Duodenal mucosa (tissue), 2 donors: ENCODE measurements around the gene HEXIM1.

Source experiments
- H3K27ac ChIP-seq: one replicate; pipeline ENCODE4 v1.7.0; 2013; ENCODE audit warnings: low read depth, low read length
- H3K27me3 ChIP-seq, 2 donors: one replicate each; pipeline ENCODE4 v1.7.0; 2013; ENCODE audit warnings: low read length in 2 of 2, control low read depth in 1 of 2; ENCODE audit not compliant: insufficient read depth in 2 of 2, control insufficient read depth in 1 of 2
- H3K36me3 ChIP-seq, 2 donors: one replicate each; pipeline ENCODE4 v1.7.0; 2013; ENCODE audit warnings: low read length in 2 of 2, control low read depth in 1 of 2; ENCODE audit not compliant: insufficient read depth in 2 of 2, control insufficient read depth in 1 of 2
- H3K4me1 ChIP-seq, 2 donors: one replicate each; pipeline ENCODE4 v1.7.0; 2013; ENCODE audit warnings: low read length in 2 of 2, control low read depth in 1 of 2; ENCODE audit not compliant: insufficient read depth in 2 of 2, control insufficient read depth in 1 of 2
- H3K4me3 ChIP-seq, 2 donors: one replicate each; pipeline ENCODE4 v1.7.0; 2013; ENCODE audit warnings: low read length in 2 of 2, low read depth in 1 of 2
- H3K9ac ChIP-seq, 2 donors: one replicate each; pipeline ENCODE4 v1.7.0; 2013; ENCODE audit warnings: low read length in 2 of 2, low read depth in 1 of 2
- H3K9me3 ChIP-seq, 2 donors: one replicate each; pipeline ENCODE4 v1.7.0; 2013; ENCODE audit warnings: low read length in 2 of 2, control low read depth in 1 of 2; ENCODE audit not compliant: control insufficient read depth in 1 of 2

The HEXIM1 gene

DNA sequence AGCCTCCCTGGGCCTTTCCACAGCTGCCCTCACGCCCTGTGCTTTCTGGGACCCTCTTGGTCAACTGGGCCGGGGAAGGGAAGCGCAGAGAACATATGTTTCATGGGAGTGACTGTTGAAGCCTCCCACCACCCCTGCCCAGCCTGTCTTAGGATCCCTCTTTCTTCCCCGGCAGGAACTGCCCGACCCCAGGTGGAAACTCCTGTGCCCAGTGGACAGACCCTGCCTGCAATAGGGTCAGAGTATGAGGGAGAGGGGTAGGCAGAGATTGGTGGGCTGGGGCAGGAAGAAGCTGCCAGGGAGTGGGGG lies 23.9 kb downstream of the HEXIM1 start:
- no peaks in the 10 kb centered on the region for H3K27me3 ChIP-seq
- H3K9ac ChIP-seq, result peak overlapping the region; percentile 54 to 55
- H3K27ac ChIP-seq, result peak overlapping the region; percentile 63
- H3K4me1 ChIP-seq, result peaks cover 26 to 40% of the 10 kb centered on the region in 2 donors
- H3K36me3 ChIP-seq, result no peaks in the 10 kb centered on the region
- H3K4me3 ChIP-seq, result peak overlapping the region; percentile 59 to 60
- no peaks in the 10 kb centered on the region for H3K9me3 ChIP-seq

DNA sequence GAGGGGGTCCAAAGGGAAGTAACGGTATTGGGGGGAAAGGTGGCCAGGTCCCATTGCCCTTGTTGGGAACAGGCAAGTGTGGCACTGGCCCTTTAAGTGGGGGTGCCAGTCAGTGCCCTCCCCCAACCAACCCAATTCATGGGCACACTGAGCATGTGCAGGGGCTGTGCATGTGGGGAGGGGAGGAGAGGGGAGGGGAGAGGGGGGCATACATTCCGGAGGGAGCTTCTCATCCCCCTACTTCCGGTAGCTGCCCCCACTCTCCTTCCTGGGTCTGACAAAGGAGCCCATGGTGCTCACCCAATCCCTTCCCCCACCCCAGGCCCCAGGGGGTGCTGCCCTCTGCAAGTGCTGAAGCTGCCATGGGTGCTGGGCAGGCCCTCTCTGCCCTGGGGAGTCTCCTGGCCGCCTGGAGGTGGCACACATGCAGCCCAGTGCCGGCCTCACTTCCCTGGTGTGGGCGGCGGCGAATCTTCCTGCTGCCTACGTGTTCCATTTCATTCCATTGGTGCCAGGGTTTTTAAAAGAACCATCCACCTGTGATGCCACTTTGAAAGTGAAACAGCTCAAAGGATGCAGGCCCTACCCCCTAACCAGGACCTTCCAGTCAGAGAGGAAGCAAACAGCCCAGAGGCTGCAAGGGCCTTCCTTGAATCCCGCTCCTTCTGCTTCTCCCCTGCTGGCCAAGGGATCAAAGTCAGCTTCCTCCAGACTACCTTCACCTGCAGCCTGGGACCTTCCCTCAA lies 24.4 kb downstream of the HEXIM1 start:
- peak overlapping the region; percentile 63 for H3K27ac ChIP-seq
- H3K4me1 ChIP-seq, result peaks cover 26 to 40% of the 10 kb centered on the region in 2 donors
- no peaks in the 10 kb centered on the region for H3K9me3 ChIP-seq
- peak overlapping the region; percentile 55 to 66 for H3K9ac ChIP-seq
- no peaks in the 10 kb centered on the region for H3K36me3 ChIP-seq
- no peaks in the 10 kb centered on the region for H3K27me3 ChIP-seq
- peak overlapping the region; percentile 59 to 60 for H3K4me3 ChIP-seq

DNA sequence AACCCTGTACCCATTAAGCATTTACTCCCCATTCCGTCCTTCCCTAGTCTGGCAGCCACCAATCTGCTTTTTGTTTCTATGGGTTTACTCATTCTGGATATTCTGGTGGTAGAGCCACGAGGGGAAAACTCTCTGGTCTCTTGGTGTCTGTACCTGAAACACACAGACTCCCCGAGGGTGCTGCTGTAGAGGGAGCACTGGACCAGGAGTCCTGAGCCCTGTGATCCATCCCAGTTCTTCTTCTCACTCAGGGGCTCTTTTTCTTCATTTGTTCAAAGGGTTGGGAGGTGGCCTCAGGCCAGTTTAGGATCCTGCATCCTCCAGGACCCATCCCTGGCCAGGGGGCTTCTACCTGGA lies 27.5 kb downstream of the HEXIM1 start:
- no peaks in the 10 kb centered on the region for H3K27me3 ChIP-seq

DNA sequence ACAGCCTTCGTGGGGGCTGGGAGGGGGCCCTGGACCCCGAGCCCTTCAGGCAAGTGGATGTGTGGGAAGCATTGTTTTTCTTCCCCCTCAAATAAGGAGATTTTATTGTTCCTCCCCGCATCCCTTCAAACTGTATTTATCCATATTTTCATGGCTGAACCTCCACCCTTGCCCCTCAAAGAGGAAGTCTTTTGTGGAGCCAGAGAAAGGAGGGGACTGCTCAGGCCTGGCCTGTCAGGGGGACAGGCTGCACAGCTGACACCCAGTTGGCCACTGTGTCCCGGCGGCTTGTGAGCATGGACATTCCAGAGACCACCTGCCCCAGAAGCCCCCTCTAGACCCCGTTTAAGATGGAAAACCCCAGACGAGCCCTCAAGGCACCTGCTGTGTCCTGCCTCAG lies 29.3 kb downstream of the HEXIM1 start:
- H3K27me3 ChIP-seq, result no peaks in the 10 kb centered on the region
- H3K4me3 ChIP-seq, result no peak overlapping the region
- no peaks in the 10 kb centered on the region for H3K9me3 ChIP-seq
- H3K36me3 ChIP-seq, result no peaks in the 10 kb centered on the region
- no peak overlapping the region for H3K27ac ChIP-seq
- H3K4me1 ChIP-seq, result peaks cover 4 to 17% of the 10 kb centered on the region in 2 donors
- H3K9ac ChIP-seq, result no peak overlapping the region

More for the DNA sequence above, 27.5 kb downstream of the HEXIM1 start:
- Histone ChIP-seq H3K9me3 (no peaks in the 10 kb centered on the region), H3K4me1 (peaks cover 23 to 35% of the 10 kb centered on the region in 2 donors), H3K27ac (no peak overlapping the region), H3K9ac (no peak overlapping the region), H3K36me3 (no peaks in the 10 kb centered on the region), H3K4me3 (no peak overlapping the region)

DNA sequence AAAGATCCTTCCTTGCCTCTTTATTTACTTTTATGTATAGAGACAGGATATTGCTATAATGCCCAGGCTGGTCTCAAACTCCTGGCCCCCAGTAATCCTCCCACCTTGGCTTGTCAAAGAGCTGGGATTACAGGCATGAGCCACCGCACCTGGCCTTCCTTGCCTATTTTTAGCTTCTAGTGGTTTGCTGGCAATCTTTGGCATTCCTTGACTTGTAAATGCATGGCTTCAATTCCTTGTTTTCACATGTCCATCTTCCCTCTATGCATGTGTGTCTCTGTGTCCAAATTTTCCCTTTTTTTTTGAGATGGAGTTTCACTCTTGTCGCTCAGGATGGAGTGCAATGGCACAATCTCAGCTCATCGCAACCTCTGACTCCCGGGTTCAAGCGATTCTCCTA lies 35.9 kb downstream of the HEXIM1 start:
- Histone ChIP-seq H3K4me1 (no peaks in the 10 kb centered on the region), H3K27me3 (no peaks in the 10 kb centered on the region), H3K9me3 (no peaks in the 10 kb centered on the region), H3K36me3 (no peaks in the 10 kb centered on the region), H3K9ac (no peak overlapping the region), H3K27ac (no peak overlapping the region), H3K4me3 (no peak overlapping the region)

DNA sequence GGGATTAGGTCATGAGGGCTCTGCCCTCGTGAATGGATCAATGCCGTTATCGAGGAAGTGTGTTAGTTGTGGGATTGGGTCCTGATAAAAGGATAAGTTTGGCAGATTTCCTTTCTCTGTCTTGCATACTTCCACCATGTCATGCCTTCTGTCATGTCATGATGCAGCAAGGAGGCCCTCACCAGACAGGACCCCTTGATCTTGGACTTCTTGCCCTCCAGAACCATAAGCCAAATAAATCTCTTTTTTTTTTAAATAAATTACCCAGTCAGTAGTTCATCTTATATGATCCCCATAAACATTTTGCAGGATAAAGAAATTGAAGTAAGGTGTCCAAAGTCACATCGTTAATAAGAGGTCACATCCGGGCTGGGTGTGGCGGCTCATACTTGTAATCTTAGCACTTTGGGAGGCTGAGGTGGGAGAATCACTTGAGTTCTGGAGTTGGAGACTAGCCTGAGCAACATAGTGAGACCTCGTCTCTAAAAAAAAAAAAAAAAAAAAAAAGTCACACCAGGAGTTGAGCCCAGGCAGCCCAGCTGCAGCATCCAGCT lies 38.6 kb downstream of the HEXIM1 start:
- Histone ChIP-seq H3K4me1 (peaks cover 0 to 4% of the 10 kb centered on the region in 2 donors), H3K27me3 (no peaks in the 10 kb centered on the region), H3K36me3 (no peaks in the 10 kb centered on the region), H3K4me3 (no peak overlapping the region), H3K9ac (no peak overlapping the region), H3K9me3 (no peaks in the 10 kb centered on the region), H3K27ac (no peak overlapping the region)

DNA sequence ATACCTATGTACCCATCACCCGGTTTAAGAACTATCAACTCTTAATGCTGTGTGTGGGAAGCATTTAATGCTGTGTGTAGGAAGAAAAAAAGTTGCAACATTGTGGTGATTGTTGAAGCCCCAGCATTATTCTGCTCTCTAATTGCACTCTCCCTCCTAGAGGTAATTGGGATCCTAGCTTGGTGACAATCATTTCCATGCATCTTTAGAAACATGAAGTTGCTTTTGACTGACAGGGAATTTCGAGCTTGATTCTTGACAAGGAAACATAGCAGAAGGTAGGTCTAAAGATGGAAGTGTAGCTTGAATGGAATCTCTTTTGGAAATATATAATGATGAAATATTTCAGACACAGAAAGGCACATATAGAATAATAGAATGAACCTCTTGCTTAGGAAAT lies 40.7 kb downstream of the HEXIM1 start:
- H3K9ac ChIP-seq, result no peak overlapping the region
- no peak overlapping the region for H3K4me3 ChIP-seq
- H3K27me3 ChIP-seq, result no peaks in the 10 kb centered on the region
- no peaks in the 10 kb centered on the region for H3K36me3 ChIP-seq
- H3K9me3 ChIP-seq, result no peaks in the 10 kb centered on the region
- no peak overlapping the region for H3K27ac ChIP-seq
- H3K4me1 ChIP-seq, result peaks cover 0 to 4% of the 10 kb centered on the region in 2 donors

DNA sequence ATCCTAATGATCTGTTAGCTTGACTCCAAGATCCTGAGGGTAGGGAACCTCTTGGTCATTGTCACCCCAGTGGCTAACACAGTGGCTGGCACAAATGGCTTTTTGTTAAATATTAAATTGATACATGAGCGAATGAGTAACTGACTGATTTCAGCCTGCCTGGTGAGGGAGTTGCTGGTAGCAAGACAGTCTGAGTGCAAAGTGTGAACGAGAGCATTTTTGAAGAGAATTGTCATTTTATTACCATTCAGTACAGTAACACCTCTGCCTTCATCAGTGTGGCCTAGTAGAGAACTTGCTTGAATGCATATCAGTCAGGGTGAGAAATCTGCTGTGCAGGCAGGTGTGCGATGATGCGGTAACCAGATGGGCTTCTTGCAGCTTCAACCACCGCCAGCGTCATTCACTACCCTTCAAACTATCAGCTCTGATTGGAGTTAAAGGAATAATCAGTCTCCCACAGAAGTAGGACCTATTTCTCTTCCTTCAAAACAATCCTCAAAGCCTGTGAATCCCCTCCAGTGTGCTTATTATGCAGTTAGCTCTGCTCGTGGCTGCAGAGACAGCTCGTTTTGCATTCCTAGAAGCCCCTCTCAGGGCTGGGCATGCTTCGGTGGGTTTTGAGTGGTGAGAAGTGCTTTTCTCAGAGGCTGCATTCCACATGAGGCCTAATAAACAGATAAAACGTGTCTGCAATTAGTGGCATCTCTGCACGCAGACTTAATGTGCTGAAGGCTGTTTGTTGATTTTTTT lies 42.4 kb downstream of the HEXIM1 start:
- Histone ChIP-seq H3K9me3 (no peaks in the 10 kb centered on the region), H3K36me3 (no peaks in the 10 kb centered on the region), H3K27ac (no peak overlapping the region), H3K9ac (no peak overlapping the region), H3K4me1 (peaks cover 0 to 4% of the 10 kb centered on the region in 2 donors), H3K27me3 (no peaks in the 10 kb centered on the region), H3K4me3 (no peak overlapping the region)

DNA sequence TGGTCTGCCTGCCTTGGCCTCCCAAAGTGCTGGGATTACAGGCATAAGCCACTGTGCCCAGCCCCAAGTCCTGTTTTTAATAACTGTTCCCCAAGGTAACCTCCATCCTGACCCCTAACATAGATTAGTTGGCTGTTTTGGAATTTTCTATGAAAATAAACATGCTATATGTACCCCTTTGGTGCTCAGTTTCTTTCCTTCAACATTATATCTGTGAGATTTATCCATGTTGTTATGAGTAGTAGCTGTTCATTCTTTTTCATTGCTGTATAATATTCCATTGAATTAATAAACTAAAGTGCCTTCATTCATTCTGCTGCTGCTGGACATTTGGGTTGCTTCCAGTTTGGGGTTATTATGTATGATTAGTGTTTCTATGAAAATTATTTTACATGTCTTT lies 47.1 kb downstream of the HEXIM1 start:
- Histone ChIP-seq H3K36me3 (no peaks in the 10 kb centered on the region), H3K9me3 (no peaks in the 10 kb centered on the region), H3K27ac (no peak overlapping the region), H3K9ac (no peak overlapping the region), H3K4me3 (no peak overlapping the region), H3K4me1 (peaks cover 0 to 10% of the 10 kb centered on the region in 2 donors), H3K27me3 (no peaks in the 10 kb centered on the region)

DNA sequence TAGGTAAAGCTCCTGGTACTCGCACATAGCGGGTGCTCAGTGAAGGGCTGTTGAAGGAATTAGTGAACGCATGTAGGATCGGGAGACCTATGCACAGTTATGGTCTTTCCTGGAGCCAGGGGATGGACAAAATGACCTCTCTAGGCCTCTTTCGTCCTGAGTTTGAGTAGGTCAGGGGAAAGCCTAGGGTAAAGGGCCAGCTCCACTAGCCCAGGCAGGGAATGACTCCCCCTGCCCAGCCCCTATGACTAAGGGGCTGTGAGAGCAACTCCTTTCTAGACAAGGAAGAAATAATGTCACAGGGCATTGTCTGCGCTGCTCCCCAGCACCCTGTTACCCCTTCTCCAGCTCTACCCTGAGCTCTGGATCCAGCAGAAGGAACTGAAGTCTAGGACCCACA lies 48.8 kb downstream of the HEXIM1 start:
- Histone ChIP-seq H3K4me3 (no peak overlapping the region), H3K27me3 (no peaks in the 10 kb centered on the region), H3K9me3 (no peaks in the 10 kb centered on the region), H3K4me1 (peaks cover 0 to 6% of the 10 kb centered on the region in 2 donors), H3K27ac (no peak overlapping the region), H3K9ac (no peak overlapping the region), H3K36me3 (no peaks in the 10 kb centered on the region)
